ENCODE measurements around the gene NEDD4.
"Not testable (repeated sequence)": the region's sequence is repeated elsewhere in the genome, so short reads cannot be mapped to it uniquely, and the experiment has no call there.

NEDD4 gene

GRCh38 chr15:55993111-55993803, at the start of gene NEDD4:
Gene NEDD4 (minus strand): TSS chr15:55993612. CDS start chr15:55993555, 57 bp downstream.
- peak; percentile 61 for DNase-seq

GRCh38 chr15:56042498-56042897, 49.1 kb upstream of the NEDD4 start:
- no peak for DNase-seq

- no peak for DNase-seq
Measured at GRCh38 chr15:56042031-56042430, 48.6 kb upstream of the NEDD4 start.

- DNase-seq = no peak
Measured at GRCh38 chr15:56040081-56041035, 46.9 kb upstream of the NEDD4 start.

GRCh38 chr15:56038707-56039106, 45.3 kb upstream of the NEDD4 start:
- no peak for DNase-seq

GRCh38 chr15:56038015-56038414, 44.6 kb upstream of the NEDD4 start:
- no peak for DNase-seq

- DNase-seq = no peak
Measured at GRCh38 chr15:56036546-56037067, 43.2 kb upstream of the NEDD4 start.

GRCh38 chr15:56035166-56035565, 41.8 kb upstream of the NEDD4 start:
- no peak for DNase-seq

- DNase-seq = no peak
Measured at GRCh38 chr15:56034514-56034913, 41.1 kb upstream of the NEDD4 start.

GRCh38 chr15:56032373-56032772, 39.0 kb upstream of the NEDD4 start:
- DNase-seq = no peak

GRCh38 chr15:56031836-56032235, 38.4 kb upstream of the NEDD4 start:
- no peak for DNase-seq

GRCh38 chr15:56031402-56031801, 38.0 kb upstream of the NEDD4 start:
- no peak for DNase-seq

- DNase-seq = no peak
Measured at GRCh38 chr15:56028430-56028829, 35.0 kb upstream of the NEDD4 start.

- not testable (repeated sequence) for DNase-seq
Measured at GRCh38 chr15:56023160-56023559, 29.7 kb upstream of the NEDD4 start.

GRCh38 chr15:56019819-56020486, 26.5 kb upstream of the NEDD4 start:
- DNase-seq = no peak

- DNase-seq = no peak
Measured at GRCh38 chr15:56019060-56019793, 25.8 kb upstream of the NEDD4 start.

GRCh38 chr15:56017920-56018319, 24.5 kb upstream of the NEDD4 start:
- no peak for DNase-seq

- no peak for DNase-seq
Measured at GRCh38 chr15:56017511-56017910, 24.1 kb upstream of the NEDD4 start.

- no peak for DNase-seq
Measured at GRCh38 chr15:56016281-56016680, 22.9 kb upstream of the NEDD4 start.

- no peak for DNase-seq
Measured at GRCh38 chr15:56014677-56015076, 21.3 kb upstream of the NEDD4 start.

GRCh38 chr15:56007053-56007452, 13.6 kb upstream of the NEDD4 start:
- DNase-seq = peak; percentile 7

GRCh38 chr15:56006371-56006770, 13.0 kb upstream of the NEDD4 start:
- not testable (repeated sequence) for DNase-seq
